ENCODE data around the gene REM2.

REM2 gene

GRCh38 chr14:22919601-22919921 is 36.5 kb downstream of the REM2 start:
- TF ChIP-seq CTCF (IDR thresholded peaks at IDR 0.05; ENCODE audit: low read depth, low read length, missing control alignments) = no peak
- H3K4me3 ChIP-seq (ENCODE audit: low read depth, low read length) = peak overlapping the region; percentile 17
- in situ Hi-C loops (cut with HindIII; ENCODE audit: low sequenced_read_pairs) = no loop called here
- DNase-seq (ENCODE audit: low read depth) = no peak

- no peak for TF ChIP-seq CTCF (IDR thresholded peaks at IDR 0.05; ENCODE audit: low read depth, low read length, missing control alignments)
- H3K4me3 ChIP-seq (ENCODE audit: low read depth, low read length) = no peak overlapping the region
- DNase-seq (ENCODE audit: low read depth) = no peak
- in situ Hi-C loops (cut with HindIII; ENCODE audit: low sequenced_read_pairs) = no loop called here
Measured at GRCh38 chr14:22920697-22921096, 37.7 kb downstream of the REM2 start.

GRCh38 chr14:22922294-22922693 is 39.3 kb downstream of the REM2 start:
- H3K4me3 ChIP-seq (ENCODE audit: low read depth, low read length) = no peak overlapping the region
- in situ Hi-C loops (cut with HindIII; ENCODE audit: low sequenced_read_pairs) = no loop called here
- DNase-seq (ENCODE audit: low read depth) = no peak
- TF ChIP-seq CTCF (IDR thresholded peaks at IDR 0.05; ENCODE audit: low read depth, low read length, missing control alignments) = no peak

DNA sequence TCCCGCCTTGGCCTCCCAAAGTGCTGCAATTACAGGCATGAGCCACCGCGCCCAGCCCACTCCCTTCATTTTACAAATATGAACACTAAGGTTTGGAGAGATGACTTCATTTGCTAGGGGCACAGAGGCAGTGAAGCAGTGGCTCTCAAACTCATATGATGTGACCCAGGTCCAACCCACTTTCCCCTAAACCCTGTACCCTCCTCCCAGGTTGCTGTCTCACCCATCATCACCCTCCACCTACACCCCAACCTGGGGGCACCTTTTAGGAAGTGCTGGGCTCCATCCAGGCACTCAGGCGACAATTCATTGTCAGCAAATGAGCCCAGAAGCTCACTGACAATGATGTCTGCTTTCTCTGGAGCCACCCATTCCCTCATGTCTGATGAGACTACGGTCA is 40.7 kb downstream of the REM2 start:
- no peak for DNase-seq (ENCODE audit: low read depth)
- H3K4me3 ChIP-seq (ENCODE audit: low read depth, low read length) = no peak overlapping the region
- TF ChIP-seq CTCF (IDR thresholded peaks at IDR 0.05; ENCODE audit: low read depth, low read length, missing control alignments) = no peak
- in situ Hi-C loops (cut with HindIII; ENCODE audit: low sequenced_read_pairs) = no loop called here

DNA sequence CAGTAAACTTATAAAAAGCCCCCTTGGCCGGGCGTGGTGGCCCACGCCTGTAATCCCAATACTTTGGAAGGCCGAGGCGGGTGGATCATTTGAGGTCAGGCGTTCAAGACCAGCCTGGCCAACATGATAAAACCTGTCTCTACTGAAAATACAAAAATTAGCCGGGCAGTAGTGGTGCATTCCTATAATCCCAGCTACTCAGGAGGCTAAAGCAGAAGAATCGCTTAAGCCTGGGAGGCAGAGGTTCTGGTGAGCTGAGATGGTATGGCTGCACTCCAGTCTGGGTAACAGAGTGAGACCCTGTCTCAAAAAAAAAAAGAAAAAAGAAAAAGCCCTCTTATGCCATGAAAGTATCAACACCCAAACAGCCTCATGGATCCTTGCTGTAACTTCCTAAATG is 42.5 kb downstream of the REM2 start:
- DNase-seq (ENCODE audit: low read depth) = no peak
- in situ Hi-C loops (cut with HindIII; ENCODE audit: low sequenced_read_pairs) = no loop called here
- no peak overlapping the region for H3K4me3 ChIP-seq (ENCODE audit: low read depth, low read length)
- no peak for TF ChIP-seq CTCF (IDR thresholded peaks at IDR 0.05; ENCODE audit: low read depth, low read length, missing control alignments)

- in situ Hi-C loops (cut with HindIII; ENCODE audit: low sequenced_read_pairs) = no loop called here
- H3K4me3 ChIP-seq (ENCODE audit: low read depth, low read length) = no peak overlapping the region
- TF ChIP-seq CTCF (IDR thresholded peaks at IDR 0.05; ENCODE audit: low read depth, low read length, missing control alignments) = no peak
- DNase-seq (ENCODE audit: low read depth) = no peak
Measured at GRCh38 chr14:22926316-22926715, 43.3 kb downstream of the REM2 start.

All from astrocyte of the cerebellum (primary cell).